RPMI7951 (cell line): Measurements from ENCODE around the gene BAZ1B. TPM values are rescaled to one million over a fixed set of nuclear protein-coding genes. Genes with fewer than 3 reads are reported as not detected.
"Not testable (repeated sequence)": the region's sequence is repeated elsewhere in the genome, so short reads cannot be mapped to it uniquely, and the experiment has no call there.

ENCODE experiments used
- DNase-seq: peaks from one replicate; pipeline ENCODE4 v3.0.0-alpha.2; 2012; ENCODE audit warnings: low read depth
- total RNA-seq: library from RNA; depleted of rRNA; stranded (reverse); fragments of >200 nt; shearing (Covaris generic); gene quantifications from 2 replicates; pipeline ENCODE4 v1.2.3, GENCODE V29; 2014

Gene BAZ1B
- total RNA-seq, 1 experiment from 2014 or later = 60.4 TPM

GRCh38 chr7:73429215-73429614 is 92.9 kb downstream of the BAZ1B start:
- no peak for DNase-seq

- DNase-seq = no peak
These were observed 93.9 kb downstream of the BAZ1B start for GRCh38 chr7:73427902-73428787.

DNA sequence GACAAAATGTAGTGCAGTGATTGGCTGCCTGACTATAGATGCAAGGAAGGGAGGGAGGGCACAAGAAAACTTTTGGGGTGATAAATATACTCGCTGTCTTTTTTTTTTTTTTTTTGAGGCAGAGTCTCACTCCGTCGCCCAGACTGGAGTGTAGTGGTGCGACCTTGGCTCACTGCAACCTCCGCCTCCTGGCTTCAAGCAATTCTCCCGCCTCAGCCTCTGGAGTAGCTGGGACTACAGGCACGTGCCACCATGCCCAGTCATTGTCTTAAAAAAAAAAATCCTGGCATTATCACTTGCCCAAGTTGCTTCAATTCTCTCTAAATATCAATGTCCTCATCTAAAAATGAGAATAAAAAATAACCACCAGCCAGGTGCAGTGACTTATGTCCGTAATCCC is 96.1 kb downstream of the BAZ1B start:
- DNase-seq = no peak

DNA sequence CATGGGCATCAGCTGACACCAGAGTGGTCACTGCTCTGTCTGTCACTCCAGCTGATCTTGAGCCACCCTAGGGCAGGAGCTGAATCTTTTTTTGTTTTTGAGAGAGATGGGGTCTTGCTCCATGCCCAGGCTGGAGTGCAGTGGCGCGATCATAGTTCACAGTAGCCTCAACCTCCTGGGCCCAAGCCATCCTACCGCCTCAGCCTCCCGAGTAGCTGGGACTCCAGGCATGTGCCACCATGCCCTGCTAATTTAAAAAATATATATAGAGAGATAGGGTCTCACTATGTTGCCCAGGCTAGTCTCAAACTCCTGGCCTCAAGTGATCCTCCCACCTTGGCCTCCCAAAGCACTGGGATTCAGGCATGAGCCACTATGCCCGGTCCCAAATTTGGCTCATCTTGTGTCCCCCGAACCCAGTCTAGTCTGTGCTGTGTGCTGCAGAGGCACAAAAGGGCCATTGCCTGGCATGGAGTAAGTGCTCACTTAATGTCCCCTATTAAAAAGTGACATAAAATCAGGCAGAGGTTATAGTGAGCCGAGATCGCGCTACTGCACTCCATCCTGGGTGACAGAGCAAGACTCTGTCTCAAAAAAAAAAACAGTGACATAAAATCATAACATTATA is 96.6 kb downstream of the BAZ1B start:
- no peak for DNase-seq

DNA sequence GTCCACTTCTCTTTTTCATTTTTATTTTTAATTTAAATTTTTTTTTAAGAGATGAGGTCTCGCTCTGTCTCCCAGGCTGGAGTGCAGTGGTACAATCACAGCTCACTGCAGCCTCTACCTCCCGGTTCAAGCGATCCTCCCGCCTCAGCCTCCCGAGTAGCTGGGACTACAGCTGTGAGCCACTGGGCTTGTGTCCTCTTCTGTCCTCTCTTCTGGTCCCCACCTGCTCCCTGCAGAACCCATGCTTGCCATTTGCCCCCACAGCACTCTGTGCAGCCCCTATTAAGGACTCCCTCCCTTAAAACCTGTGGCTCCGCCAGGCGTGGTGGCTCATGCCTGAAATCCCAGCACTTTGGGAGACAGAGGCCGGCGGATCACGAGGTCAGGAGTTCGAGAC is 97.6 kb downstream of the BAZ1B start:
- DNase-seq = no peak

GRCh38 chr7:73423519-73424488 is 98.3 kb downstream of the BAZ1B start:
- DNase-seq = peak; percentile 58

- not testable (repeated sequence) for DNase-seq
These were observed 101.5 kb downstream of the BAZ1B start for GRCh38 chr7:73420610-73421009.

GRCh38 chr7:73420016-73420415 is 102.1 kb downstream of the BAZ1B start:
- DNase-seq = peak; percentile 19

DNA sequence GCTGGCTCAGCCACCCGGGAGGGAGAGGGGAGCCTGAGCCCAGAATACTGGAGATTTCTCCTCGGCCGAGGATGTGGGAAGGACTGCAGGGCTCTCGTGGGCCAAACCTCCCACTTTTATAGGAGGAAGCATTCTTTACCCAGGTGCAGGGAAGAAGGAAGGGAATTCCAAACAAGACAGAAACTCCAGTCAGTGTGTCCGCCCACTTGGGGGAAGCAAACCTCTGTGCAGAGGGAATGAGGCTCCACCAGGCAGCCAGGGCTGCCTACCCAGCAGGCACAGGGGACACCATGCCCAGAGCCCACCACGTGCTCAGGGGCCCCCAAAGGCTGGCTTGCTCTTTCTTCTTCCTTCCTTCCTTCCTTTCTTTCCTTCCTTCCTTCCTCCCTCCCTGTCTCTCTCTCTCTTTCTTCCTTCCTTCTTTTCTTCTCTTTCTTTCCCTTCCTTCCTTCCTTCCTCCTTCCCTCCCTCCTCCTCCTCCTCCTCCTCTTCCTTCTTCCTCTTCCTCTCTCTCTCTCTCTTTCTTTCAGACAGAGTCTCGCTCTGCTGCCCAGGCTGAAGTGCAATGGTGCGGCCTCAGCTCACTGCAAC is 103.9 kb downstream of the BAZ1B start:
- no peak for DNase-seq

GRCh38 chr7:73410541-73411131 is 111.5 kb downstream of the BAZ1B start:
- peak; percentile 52 for DNase-seq

- DNase-seq = not testable (repeated sequence)
These were observed 117.2 kb downstream of the BAZ1B start for GRCh38 chr7:73404860-73405259.

- DNase-seq = not testable (repeated sequence)
These were observed 122.7 kb downstream of the BAZ1B start for GRCh38 chr7:73399185-73400050.

DNA sequence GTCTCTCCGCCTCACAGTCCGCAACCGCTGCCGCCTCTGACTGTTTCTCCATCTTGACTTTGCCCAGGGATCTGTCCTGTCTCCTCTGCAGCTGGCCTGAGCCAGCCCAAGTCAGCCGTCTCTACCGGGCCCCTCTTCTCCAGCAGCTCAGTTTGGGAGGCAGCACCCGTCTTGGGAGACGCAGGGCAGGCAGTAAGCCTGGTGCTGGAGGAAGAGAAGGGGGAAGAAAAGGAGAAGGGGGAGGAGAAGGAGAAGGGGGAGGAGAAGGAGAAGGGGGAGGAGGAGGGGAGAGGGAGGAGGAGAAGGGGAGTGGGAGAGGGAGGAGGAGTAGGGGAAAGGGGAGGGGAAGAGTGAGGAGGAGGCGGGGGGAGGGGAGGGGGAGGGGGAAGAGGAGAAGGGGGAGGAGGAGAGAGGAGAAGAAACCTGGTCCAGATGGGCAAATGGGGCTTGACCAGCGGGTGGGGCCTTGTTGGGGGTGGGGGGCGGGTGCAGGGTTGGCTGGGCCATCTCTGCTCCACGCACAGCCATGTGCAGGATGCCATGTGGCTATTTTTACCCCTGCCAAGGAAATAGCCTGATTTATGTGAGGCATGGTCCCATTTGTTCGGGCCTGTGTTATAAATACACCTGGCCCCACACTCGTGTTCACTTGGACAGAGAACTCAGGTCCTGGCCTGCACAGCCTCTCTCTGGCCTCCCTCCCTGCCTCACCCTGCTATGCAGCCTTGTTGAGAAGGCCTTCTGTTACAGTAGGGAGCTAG is 124.4 kb downstream of the BAZ1B start:
- no peak for DNase-seq

DNA sequence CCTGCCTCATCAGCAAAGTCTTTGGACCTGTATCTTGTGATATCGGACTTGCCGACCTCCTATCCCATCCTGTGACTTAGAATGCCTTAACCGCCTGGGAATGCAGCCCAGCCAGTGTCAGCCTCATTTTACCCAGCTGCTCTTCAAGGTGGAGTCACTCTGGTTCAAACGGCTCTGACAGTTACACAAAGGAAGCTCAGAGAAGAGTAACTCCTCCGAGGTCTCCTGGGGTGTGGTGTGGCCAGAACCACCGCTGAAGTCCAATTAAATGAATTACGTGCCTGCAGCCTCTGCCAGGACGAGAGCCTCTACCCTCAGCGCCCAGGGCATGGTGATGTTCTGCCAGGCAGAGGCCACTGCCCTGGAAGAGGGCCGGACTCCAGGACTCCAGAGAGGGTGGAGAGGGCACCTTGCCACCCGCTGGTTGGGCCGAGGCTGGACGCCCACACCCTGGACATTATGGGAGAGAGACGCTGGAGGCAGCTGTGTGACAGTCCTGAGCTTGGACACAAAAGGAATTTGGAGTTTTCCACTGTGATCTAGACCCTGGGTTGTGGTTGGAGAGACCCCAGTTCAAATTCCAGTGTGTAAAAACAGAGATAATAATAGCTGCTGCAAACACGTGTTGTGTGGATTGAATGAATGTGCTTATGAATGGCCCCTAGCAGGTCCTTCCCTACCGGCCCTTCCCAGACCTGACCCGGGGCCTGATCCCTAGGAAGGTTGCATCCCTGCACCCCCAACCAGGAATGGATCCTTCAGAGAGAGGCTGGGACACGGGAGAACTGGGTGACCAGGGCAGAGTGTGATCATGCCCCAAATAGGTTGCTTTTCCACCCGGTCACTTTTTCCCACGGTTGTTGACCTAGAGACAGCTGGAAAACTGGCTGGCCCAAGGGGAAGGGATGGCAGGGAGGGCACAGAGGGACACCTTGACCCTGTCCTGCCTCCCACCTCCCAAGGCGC is 126.3 kb downstream of the BAZ1B start:
- DNase-seq = no peak

DNA sequence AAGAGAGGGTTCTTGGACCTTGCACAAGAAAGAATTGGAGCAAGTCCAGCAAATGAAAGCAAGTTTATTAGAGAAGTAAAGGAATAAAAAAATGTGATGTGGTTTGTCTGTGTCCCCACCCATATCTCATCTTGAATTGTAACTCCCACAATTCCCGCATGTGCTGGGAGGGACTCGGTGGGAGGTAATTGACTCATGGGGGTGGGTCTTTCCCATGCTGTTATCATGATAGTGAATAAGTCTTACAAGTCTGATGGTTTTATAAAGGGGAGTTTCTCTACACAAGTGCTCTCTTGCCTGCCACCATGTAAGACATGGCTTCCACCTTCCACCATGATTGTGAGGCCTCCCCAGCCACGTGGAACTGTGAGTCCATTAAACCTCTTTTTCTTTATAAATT is 127.7 kb downstream of the BAZ1B start:
- no peak for DNase-seq

DNA sequence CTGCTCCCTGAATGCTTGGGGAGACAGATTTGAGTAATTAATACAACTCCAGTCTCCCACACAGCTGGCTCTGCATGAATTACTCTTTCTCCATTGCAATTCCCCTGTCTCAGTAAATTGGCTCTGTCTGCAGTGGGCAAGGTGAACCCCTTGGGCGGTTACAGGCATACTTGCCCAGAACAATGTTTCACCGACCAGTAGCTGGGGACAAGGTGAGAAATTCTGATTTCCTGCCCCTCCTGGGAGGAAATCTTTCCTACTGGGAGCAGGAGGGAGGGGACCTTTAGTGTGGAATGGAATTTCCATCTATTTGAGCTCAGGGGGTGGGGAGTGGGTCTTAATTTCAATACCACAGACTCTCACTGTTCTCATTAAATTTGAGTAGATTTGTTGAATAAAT is 130.7 kb downstream of the BAZ1B start:
- DNase-seq = no peak
